Mesenchymal stem cell (in vitro differentiated cells and primary cell): ENCODE measurements around the gene DPYSL5.

ENCODE experiments used
- DNase-seq: peaks from one replicate; pipeline ENCODE4 v3.0.0-alpha.2; 2013
- H2AFZ ChIP-seq: one replicate; pipeline ENCODE4 v1.6.1; 2013; ENCODE audit warnings: low read depth, mild to moderate bottlenecking, control low read depth, inconsistent platforms, low read length, moderate library complexity
- H2AK5ac ChIP-seq: 2 replicates; pipeline ENCODE4 v1.6.1; 2013; ENCODE audit warnings: low read length, moderate library complexity, mild to moderate bottlenecking, inconsistent platforms; ENCODE audit not compliant: severe bottlenecking
- H2BK120ac ChIP-seq: one replicate; pipeline ENCODE4 v1.6.1; 2013; ENCODE audit warnings: low read depth, mild to moderate bottlenecking, inconsistent platforms, low read length, moderate library complexity
- H2BK12ac ChIP-seq, 2 experiments: one replicate each; pipeline ENCODE4 v1.6.1; 2013; ENCODE audit warnings: inconsistent platforms in 2 of 2, low read length in 2 of 2, mild to moderate bottlenecking in 2 of 2, moderate library complexity in 2 of 2, control low read depth in 1 of 2
- H2BK15ac ChIP-seq: one replicate; pipeline ENCODE4 v1.6.1; 2013; ENCODE audit warnings: mild to moderate bottlenecking, low read depth, inconsistent platforms; ENCODE audit not compliant: poor library complexity, severe bottlenecking
- H2BK5ac ChIP-seq: 2 replicates; pipeline ENCODE4 v1.6.1; 2013; ENCODE audit warnings: low read depth, mild to moderate bottlenecking, low read length, control low read depth, inconsistent platforms; ENCODE audit not compliant: poor library complexity, severe bottlenecking
- H3K14ac ChIP-seq, 2 experiments: one replicate each; pipeline ENCODE4 v1.6.1; 2013; ENCODE audit warnings: inconsistent platforms in 2 of 2, low read length in 2 of 2, control low read depth in 1 of 2, mild to moderate bottlenecking in 1 of 2, moderate library complexity in 1 of 2
- H3K18ac ChIP-seq, 2 experiments: one replicate each; pipeline ENCODE4 v1.6.1; 2013; ENCODE audit warnings: inconsistent platforms in 2 of 2, low read length in 2 of 2, control low read depth in 1 of 2, low read depth in 1 of 2, mild to moderate bottlenecking in 1 of 2
- H3K23ac ChIP-seq, 2 experiments: one replicate each; pipeline ENCODE4 v1.6.1; 2013; ENCODE audit warnings: inconsistent platforms in 2 of 2, low read length in 2 of 2, mild to moderate bottlenecking in 2 of 2, moderate library complexity in 2 of 2, control low read depth in 1 of 2
- H3K27ac ChIP-seq: 2 replicates; pipeline ENCODE4 v1.5.1; 2013; ENCODE audit warnings: mild to moderate bottlenecking, moderate library complexity, low read length, control low read depth, inconsistent platforms; ENCODE audit not compliant: poor library complexity, severe bottlenecking
- H3K27me3 ChIP-seq, 2 experiments: 2 replicates each; pipeline versions ENCODE4 v1.6.1 to v1.7.0; 2013; ENCODE audit warnings: low read length in 2 of 2, mild to moderate bottlenecking in 2 of 2, moderate library complexity in 2 of 2, control low read depth in 1 of 2, inconsistent platforms in 1 of 2; ENCODE audit not compliant: control insufficient read depth in 1 of 2, insufficient read depth in 1 of 2
- H3K36me3 ChIP-seq, 2 experiments: 2 replicates each; pipeline versions ENCODE4 v1.6.1 to v1.7.0; 2013; ENCODE audit warnings: low read length in 2 of 2, control low read depth in 1 of 2, inconsistent platforms in 1 of 2, low read depth in 1 of 2, mild to moderate bottlenecking in 1 of 2; ENCODE audit not compliant: insufficient read depth in 2 of 2, control insufficient read depth in 1 of 2
- H3K4ac ChIP-seq, 2 experiments: one replicate each; pipeline ENCODE4 v1.6.1; 2013; ENCODE audit warnings: inconsistent platforms in 2 of 2, low read length in 2 of 2, mild to moderate bottlenecking in 2 of 2, moderate library complexity in 2 of 2, control low read depth in 1 of 2, low read depth in 1 of 2
- H3K4me1 ChIP-seq: 2 replicates; pipeline ENCODE4 v1.6.1; 2013; ENCODE audit warnings: low read depth, low read length, control low read depth; ENCODE audit not compliant: control insufficient read depth, insufficient read depth
- H3K4me2 ChIP-seq: 2 replicates; pipeline ENCODE4 v1.6.1; 2013; ENCODE audit warnings: low read length, mild to moderate bottlenecking, inconsistent platforms; ENCODE audit not compliant: poor library complexity, severe bottlenecking
- H3K4me3 ChIP-seq, 2 experiments: 2 replicates each; pipeline versions ENCODE4 v1.5.1 to v1.7.0; 2013; ENCODE audit warnings: low read length in 2 of 2, mild to moderate bottlenecking in 2 of 2, control low read depth in 1 of 2, low read depth in 1 of 2; ENCODE audit not compliant: insufficient read depth in 1 of 2
- H3K79me1 ChIP-seq: replicated peaks from 2 replicates; pipeline ENCODE4 v1.6.1; 2013; ENCODE audit warnings: mild to moderate bottlenecking, control low read depth, low read length, inconsistent platforms; ENCODE audit not compliant: poor library complexity, severe bottlenecking
- H3K9ac ChIP-seq: 2 replicates; pipeline ENCODE4 v1.7.0; 2013; ENCODE audit warnings: mild to moderate bottlenecking, low read length, moderate library complexity
- H3K9me3 ChIP-seq: 2 replicates; pipeline ENCODE4 v1.7.0; 2013; ENCODE audit warnings: mild to moderate bottlenecking, low read length; ENCODE audit not compliant: control insufficient read depth
- H4K8ac ChIP-seq: one replicate; pipeline ENCODE4 v1.6.1; 2013; ENCODE audit warnings: inconsistent platforms, mild to moderate bottlenecking, low read length, moderate library complexity
- H4K91ac ChIP-seq: one replicate; pipeline ENCODE4 v1.6.1; 2013; ENCODE audit warnings: mild to moderate bottlenecking, low read length, inconsistent platforms
- WGBS: methylation state at CpG from one replicate; pipeline ENCODE4 v1.1.7; 2013; ENCODE audit warnings: mixed read lengths; 5-methylcytosine and 5-hydroxymethylcytosine counted together

The DPYSL5 gene

DNA sequence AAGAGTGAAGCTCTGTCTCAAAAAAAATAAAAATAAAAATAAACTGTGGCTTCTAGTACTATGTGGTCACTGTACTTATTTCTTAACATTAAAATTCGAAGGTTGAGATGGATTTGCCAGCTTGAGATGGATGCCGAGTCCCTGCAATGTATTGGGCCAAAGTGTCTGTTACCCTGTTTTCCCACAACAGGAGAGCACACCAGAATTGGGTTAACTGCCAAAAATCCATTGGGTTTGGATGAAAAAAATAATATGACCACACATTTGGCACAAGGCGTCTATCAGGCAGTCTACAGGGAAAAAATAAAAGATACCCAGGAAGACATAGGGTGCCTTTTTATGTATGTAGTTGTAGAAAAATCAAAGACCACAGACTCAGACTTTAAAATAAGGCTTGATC lies 103.3 kb downstream of the DPYSL5 start:
- Histone ChIP-seq H3K9ac (no peak overlapping the region), H3K18ac (no peak overlapping the region), H2AK5ac (no peak overlapping the region), H3K4me3 (no peak overlapping the region), H2BK15ac (no peak overlapping the region), H3K4me1 (peaks cover 3% of the 10 kb centered on the region), H3K79me1 (no peaks in the 10 kb centered on the region), H3K23ac (no peak overlapping the region), H3K27ac (no peak overlapping the region), H2BK120ac (no peak overlapping the region), H3K4ac (no peak overlapping the region), H3K9me3 (no peaks in the 10 kb centered on the region), H4K8ac (no peak overlapping the region), H3K27me3 (peaks cover 60 to 89% of the 10 kb centered on the region in 2 experiments), H3K36me3 (no peaks in the 10 kb centered on the region), H2BK5ac (no peak overlapping the region), H2BK12ac (no peak overlapping the region), H3K14ac (no peak overlapping the region), H2AFZ (no peak overlapping the region), H3K4me2 (no peak overlapping the region), H4K91ac (no peak overlapping the region)
- DNase-seq: no peak
- 92% methylated on average over 2 of the region's 3 CpGs for WGBS

DNA sequence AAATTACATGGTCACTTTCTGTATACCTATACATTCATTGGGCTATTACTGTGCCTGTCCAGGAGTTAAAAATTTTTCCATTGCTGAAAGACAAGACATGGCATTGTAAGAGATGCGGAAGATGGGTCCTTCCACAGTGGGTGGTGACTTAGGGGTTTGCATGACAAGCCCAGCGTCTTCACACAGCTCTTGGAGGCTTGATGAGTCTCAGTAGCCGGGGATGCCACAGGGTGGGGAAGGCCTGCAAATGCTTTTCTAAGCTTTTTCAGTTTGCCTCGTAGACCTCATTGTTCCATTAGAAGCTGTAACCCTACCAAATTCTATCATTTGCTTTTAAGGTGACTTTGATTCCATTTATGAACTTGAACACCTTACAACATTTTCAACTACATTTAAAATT lies 104.4 kb downstream of the DPYSL5 start:
- Histone ChIP-seq H3K4me1 (peaks cover 3% of the 10 kb centered on the region), H2AK5ac (no peak overlapping the region), H3K4ac (no peak overlapping the region), H3K23ac (no peak overlapping the region), H2BK12ac (no peak overlapping the region), H3K9ac (no peak overlapping the region), H4K8ac (no peak overlapping the region), H2BK15ac (no peak overlapping the region), H3K27ac (no peak overlapping the region), H3K4me3 (no peak overlapping the region), H3K79me1 (no peaks in the 10 kb centered on the region), H2BK5ac (no peak overlapping the region), H3K9me3 (no peaks in the 10 kb centered on the region), H4K91ac (no peak overlapping the region), H2BK120ac (no peak overlapping the region), H3K27me3 (peaks cover 57 to 88% of the 10 kb centered on the region in 2 experiments), H3K4me2 (no peak overlapping the region), H3K36me3 (no peaks in the 10 kb centered on the region), H3K14ac (no peak overlapping the region), H3K18ac (no peak overlapping the region), H2AFZ (no peak overlapping the region)
- DNase-seq: no peak
- 58% methylated on average over 4 of the region's 4 CpGs for WGBS

DNA sequence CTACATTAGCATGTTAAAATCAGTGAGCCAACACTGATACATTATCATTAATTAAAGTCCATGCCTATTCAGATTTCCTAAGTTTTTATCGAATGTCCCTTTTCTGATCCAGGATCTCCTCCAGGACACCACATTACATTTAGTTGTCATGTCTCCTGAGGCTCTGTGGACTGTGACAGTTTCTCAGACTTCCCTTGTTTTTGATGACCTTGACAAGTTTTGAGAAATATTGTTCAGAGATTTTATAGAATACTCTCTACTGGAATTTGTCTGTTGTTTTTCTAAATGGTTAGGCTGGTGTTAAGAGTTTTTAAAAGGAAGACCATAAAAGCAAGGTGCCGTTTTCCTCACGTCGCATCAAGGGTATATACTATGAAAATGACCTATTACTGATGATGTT lies 106.2 kb downstream of the DPYSL5 start:
- Histone ChIP-seq H3K23ac (no peak overlapping the region), H2BK120ac (no peak overlapping the region), H2BK15ac (no peak overlapping the region), H3K36me3 (no peaks in the 10 kb centered on the region), H3K27me3 (peaks cover 54 to 90% of the 10 kb centered on the region in 2 experiments), H2AFZ (no peak overlapping the region), H3K4me1 (peaks cover 5% of the 10 kb centered on the region), H3K4me2 (no peak overlapping the region), H4K91ac (no peak overlapping the region), H3K4ac (no peak overlapping the region), H3K18ac (no peak overlapping the region), H2BK5ac (no peak overlapping the region), H3K79me1 (no peaks in the 10 kb centered on the region), H2AK5ac (no peak overlapping the region), H3K27ac (no peak overlapping the region), H2BK12ac (no peak overlapping the region), H4K8ac (no peak overlapping the region), H3K9me3 (no peaks in the 10 kb centered on the region), H3K4me3 (no peak overlapping the region), H3K9ac (no peak overlapping the region), H3K14ac (no peak overlapping the region)
- no peak for DNase-seq
- WGBS: 100% methylated on average over 2 of the region's 4 CpGs

DNA sequence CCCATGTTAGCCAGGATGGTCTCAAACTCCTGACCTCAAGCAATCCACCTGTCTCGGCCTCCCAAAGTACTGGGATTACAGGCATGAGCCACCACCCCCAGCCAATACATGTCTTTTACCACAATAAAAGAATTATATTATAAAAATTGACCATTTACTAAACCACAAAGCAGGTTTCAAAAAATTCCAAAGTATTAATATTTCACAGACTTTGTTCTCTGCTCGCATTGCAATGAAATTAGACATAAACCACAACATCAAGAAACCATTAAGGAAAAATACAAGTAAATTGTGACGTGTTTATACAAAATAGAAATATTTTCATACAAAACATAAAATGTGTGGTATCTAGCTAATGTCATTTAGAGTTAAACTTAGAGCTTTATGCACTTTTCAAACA lies 109.1 kb downstream of the DPYSL5 start:
- Histone ChIP-seq H3K4me1 (peaks cover 11% of the 10 kb centered on the region), H2BK15ac (no peak overlapping the region), H2AK5ac (no peak overlapping the region), H4K91ac (no peak overlapping the region), H3K14ac (no peak overlapping the region), H3K4me2 (no peak overlapping the region), H2BK12ac (no peak overlapping the region), H3K27ac (no peak overlapping the region), H3K4me3 (no peak overlapping the region), H3K27me3 (peaks cover 56 to 90% of the 10 kb centered on the region in 2 experiments), H3K9me3 (no peaks in the 10 kb centered on the region), H3K23ac (no peak overlapping the region), H2BK120ac (no peak overlapping the region), H3K4ac (no peak overlapping the region), H3K18ac (no peak overlapping the region), H2AFZ (no peak overlapping the region), H3K36me3 (no peaks in the 10 kb centered on the region), H3K9ac (no peak overlapping the region), H2BK5ac (no peak overlapping the region), H4K8ac (no peak overlapping the region), H3K79me1 (no peaks in the 10 kb centered on the region)
- no peak for DNase-seq
- 33% methylated on average over 1 of the region's 3 CpGs for WGBS
